K562 (cell line): ENCODE results near the gene ACP4. TPM values are rescaled to one million over a fixed set of nuclear protein-coding genes. Genes with fewer than 3 reads are reported as not detected.

Source experiments
- E2F3 ChIP-seq: fragments of 250-450 bp; sonication (Bioruptor Pico); IDR thresholded peaks from 2 replicates; pipeline ENCODE4 v1.4.0; 2020; ENCODE audit warnings: mild to moderate bottlenecking
- ELF2 ChIP-seq: fragments of 250-450 bp; sonication (Bioruptor Pico); IDR thresholded peaks from 2 replicates; pipeline ENCODE4 v1.5.0; 2021; ENCODE audit warnings: mild to moderate bottlenecking
- ELF4 ChIP-seq: fragments of 450-650 bp; formaldehyde crosslinking; IDR thresholded peaks from 2 replicates; pipeline ENCODE4 v1.4.0; 2022; ENCODE audit warnings: missing genetic modification characterization
- FOXM1 ChIP-seq, 2 experiments: fragments of 450-650 bp in 1 of 2; sonication (generic) in 1 of 2; formaldehyde crosslinking in 1 of 2; IDR thresholded peaks; 2 replicates each; pipeline versions ENCODE4 v1.6.1 to v1.9.0; 2017 to 2022; ENCODE audit warnings: low read depth in 2 of 2, mild to moderate bottlenecking in 2 of 2, missing genetic modification reagents in 1 of 2, moderate library complexity in 1 of 2
- HDGF ChIP-seq: fragments of 450-650 bp; IDR thresholded peaks from 2 replicates; pipeline ENCODE4 v1.6.1; 2016
- KLF1 ChIP-seq: fragments of 450-650 bp; IDR thresholded peaks from 2 replicates; pipeline ENCODE4 v1.6.1; 2016; ENCODE audit warnings: missing genetic modification characterization, missing compliant biosample characterization
- NFE2 ChIP-seq: IDR thresholded peaks from 2 replicates; pipeline ENCODE4 v1.6.1; 2014; ENCODE audit warnings: antibody characterized with exemption, low read depth
- NR4A1 ChIP-seq, 2 experiments: fragments of 250-450 bp in 1 of 2; fragments of 450-650 bp in 1 of 2; sonication (Bioruptor Pico) in 1 of 2; IDR thresholded peaks; 2 replicates each; pipeline versions ENCODE4 v1.4.0 to v1.6.1; 2016 to 2020; ENCODE audit warnings: mild to moderate bottlenecking in 2 of 2, missing compliant biosample characterization in 1 of 2, missing genetic modification characterization in 1 of 2, moderate library complexity in 1 of 2
- RB1 ChIP-seq: fragments of 450-650 bp; IDR thresholded peaks from 2 replicates; pipeline ENCODE4 v1.6.1; 2017; ENCODE audit warnings: low read depth, mild to moderate bottlenecking
- SAP30 ChIP-seq: fragments of 200-600 bp; sonication (generic); IDR thresholded peaks from 2 replicates; pipeline ENCODE4 v1.6.1; 2012; ENCODE audit warnings: borderline replicate concordance, low read depth, mild to moderate bottlenecking, moderate library complexity, low read length, control low read depth, inconsistent platforms; ENCODE audit not compliant: insufficient read depth, poor library complexity, severe bottlenecking
- SMAD3 ChIP-seq: fragments of 450-650 bp; formaldehyde crosslinking; conservative IDR thresholded peaks from 2 replicates; pipeline ENCODE4 v1.4.0; 2020; ENCODE audit warnings: mild to moderate bottlenecking
- STAT5B ChIP-seq: fragments of 250-450 bp; sonication (Bioruptor Pico); IDR thresholded peaks from 2 replicates; pipeline ENCODE4 v1.8.0; 2021; ENCODE audit warnings: mild to moderate bottlenecking, inconsistent platforms
- WHSC1 ChIP-seq: IDR thresholded peaks from one replicate; pipeline ENCODE4 v1.6.1; 2012; ENCODE audit warnings: low read length, control low read depth, inconsistent platforms
- ZKSCAN1 ChIP-seq: fragments of 150-350 bp; IDR thresholded peaks from 2 replicates; pipeline ENCODE4 v1.6.1; 2016; ENCODE audit warnings: low read depth, low read length
- ZNF24 ChIP-seq: fragments of 450-650 bp; IDR thresholded peaks from 2 replicates; pipeline ENCODE4 v1.6.1; 2016
- polyA plus RNA-seq, 8 experiments: library from polyadenylated mRNA; depleted of rRNA in 4 of 8; stranded (reverse) in 5 of 8; unstranded in 3 of 8; fragments of >200 nt; fragmentation: Nextera tagmentation in 2 of 8; fragmentation: Illumina TruSeq in 1 of 8; extraction: Ambion mirVana in 2 of 8; extraction: Trizol in 1 of 8; gene quantifications; 2 replicates each; pipeline versions ENCODE4 v1.2.1 to v1.2.3, GENCODE V29; 2011 to 2014; ENCODE audit warnings: inconsistent platforms in 1 of 8, missing spikeins in 1 of 8
- total RNA-seq, 7 experiments: library from RNA; depleted of rRNA in 6 of 7; stranded (reverse); fragments of >200 nt in 6 of 7; fragmentation: Illumina TruSeq in 2 of 7; extraction: Trizol in 2 of 7; gene quantifications; 2 replicates each; pipeline versions ENCODE4 v1.2.1 to v1.2.3, GENCODE V29; 2011 to 2021; ENCODE audit warnings: low replicate concordance in 1 of 7
- TF ChIP-seq, protein P1 (sequence below): fragments of 250-450 bp; sonication (Bioruptor Pico); IDR thresholded peaks from 2 replicates; pipeline ENCODE4 v1.9.0; 2021; ENCODE audit warnings: mild to moderate bottlenecking, inconsistent platforms
- TF ChIP-seq, protein P2 (sequence below): sonication (generic); formaldehyde crosslinking; IDR thresholded peaks from 2 replicates; pipeline ENCODE4 v1.8.0; 2022; ENCODE audit warnings: mild to moderate bottlenecking, missing genetic modification reagents
- TF ChIP-seq, protein P3 (sequence below): fragments of 250-450 bp; sonication (Bioruptor Pico); IDR thresholded peaks from 2 replicates; pipeline ENCODE4 v1.5.0; 2021
- TF ChIP-seq, protein P4 (sequence below): sonication (generic); formaldehyde crosslinking; IDR thresholded peaks from 2 replicates; pipeline ENCODE4 v1.9.0; 2022; ENCODE audit warnings: mild to moderate bottlenecking, missing genetic modification reagents
- TF ChIP-seq, protein P5 (sequence below): fragments of 250-450 bp; sonication (Bioruptor Pico); IDR thresholded peaks from 2 replicates; pipeline ENCODE4 v1.4.0; 2020; ENCODE audit warnings: mild to moderate bottlenecking, moderate library complexity

ACP4 gene
- total and polyA plus RNA-seq, 9 of the 15 experiments (the other 6 are each of a cell fraction or from before 2014, with no cell fraction given): not detected

DNA sequence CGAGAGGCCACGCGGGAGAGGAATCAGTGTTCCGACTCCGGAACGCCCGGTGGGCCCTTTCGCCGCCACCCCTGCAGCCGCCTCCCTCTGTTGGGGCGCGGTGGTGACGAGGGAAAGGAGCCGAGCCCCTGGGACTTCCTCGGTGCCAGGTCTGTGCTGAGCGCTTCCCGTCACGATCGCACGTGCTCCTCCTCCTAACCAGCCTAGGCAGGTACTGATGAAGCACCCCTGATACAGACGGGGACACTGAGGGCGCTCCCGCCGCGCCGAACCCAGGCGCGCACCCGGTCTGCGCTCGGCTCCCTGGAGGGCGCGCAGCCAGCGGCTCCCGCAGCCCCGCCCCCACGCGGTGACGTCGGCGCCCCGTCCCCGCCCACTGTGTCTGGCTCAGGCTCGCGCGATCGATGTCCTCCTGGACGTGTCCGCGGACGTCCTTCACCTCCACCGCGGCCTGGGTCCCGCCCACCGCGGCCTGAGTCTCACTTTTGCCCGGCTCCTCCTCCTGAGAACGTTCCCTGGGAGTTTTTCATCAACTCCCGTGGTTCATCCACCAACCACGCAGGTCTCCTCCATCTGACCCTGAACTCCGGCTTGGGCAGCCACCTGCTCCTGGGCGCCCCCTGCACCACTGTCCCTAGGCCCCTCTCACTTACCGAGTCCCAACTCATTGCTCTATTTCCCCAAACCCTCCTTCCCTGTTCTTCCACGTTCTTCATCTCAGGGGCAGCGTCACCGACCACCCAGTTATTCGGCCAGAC is 45.7 kb downstream of the ACP4 start (continued):
- TF ChIP-seq, protein P1, sequence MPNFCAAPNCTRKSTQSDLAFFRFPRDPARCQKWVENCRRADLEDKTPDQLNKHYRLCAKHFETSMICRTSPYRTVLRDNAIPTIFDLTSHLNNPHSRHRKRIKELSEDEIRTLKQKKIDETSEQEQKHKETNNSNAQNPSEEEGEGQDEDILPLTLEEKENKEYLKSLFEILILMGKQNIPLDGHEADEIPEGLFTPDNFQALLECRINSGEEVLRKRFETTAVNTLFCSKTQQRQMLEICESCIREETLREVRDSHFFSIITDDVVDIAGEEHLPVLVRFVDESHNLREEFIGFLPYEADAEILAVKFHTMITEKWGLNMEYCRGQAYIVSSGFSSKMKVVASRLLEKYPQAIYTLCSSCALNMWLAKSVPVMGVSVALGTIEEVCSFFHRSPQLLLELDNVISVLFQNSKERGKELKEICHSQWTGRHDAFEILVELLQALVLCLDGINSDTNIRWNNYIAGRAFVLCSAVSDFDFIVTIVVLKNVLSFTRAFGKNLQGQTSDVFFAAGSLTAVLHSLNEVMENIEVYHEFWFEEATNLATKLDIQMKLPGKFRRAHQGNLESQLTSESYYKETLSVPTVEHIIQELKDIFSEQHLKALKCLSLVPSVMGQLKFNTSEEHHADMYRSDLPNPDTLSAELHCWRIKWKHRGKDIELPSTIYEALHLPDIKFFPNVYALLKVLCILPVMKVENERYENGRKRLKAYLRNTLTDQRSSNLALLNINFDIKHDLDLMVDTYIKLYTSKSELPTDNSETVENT (CRISPR knock-in tag): peak; percentile 25; the same call in 1 of the 2 replicates
- TF ChIP-seq HDGF (0 out of 2 replicates have a peak, but pooled peaks have one; percentile 45), FOXM1 (IDR thresholded peaks at IDR 0.05; ENCODE audit: low read depth) (no peak), FOXM1 (CRISPR knock-in tag; IDR thresholded peaks at IDR 0.05; ENCODE audit: low read depth) (0 out of 2 replicates have a peak, but pooled peaks have one; percentile 64), NR4A1 (CRISPR knock-in tag; IDR thresholded peaks at IDR 0.05) (0 out of 2 replicates have a peak, but pooled peaks have one; percentile 49), NR4A1 (tag; IDR thresholded peaks at IDR 0.05) (no peak), ZNF24 (no peak), RB1 (peak; percentile 78; the same call in 1 of the 2 replicates), ELF4 (CRISPR knock-in tag) (no peak), SAP30 (peak; percentile 29), KLF1 (tag) (no peak), NFE2 (no peak), STAT5B (CRISPR knock-in tag) (no peak), WHSC1 (no peak), ZKSCAN1 (no peak), E2F3 (CRISPR knock-in tag) (0 out of 2 replicates have a peak, but pooled peaks have one; percentile 58), SMAD3 (CRISPR knock-in tag) (no peak), ELF2 (CRISPR knock-in tag) (no peak)
- TF ChIP-seq, protein P2, sequence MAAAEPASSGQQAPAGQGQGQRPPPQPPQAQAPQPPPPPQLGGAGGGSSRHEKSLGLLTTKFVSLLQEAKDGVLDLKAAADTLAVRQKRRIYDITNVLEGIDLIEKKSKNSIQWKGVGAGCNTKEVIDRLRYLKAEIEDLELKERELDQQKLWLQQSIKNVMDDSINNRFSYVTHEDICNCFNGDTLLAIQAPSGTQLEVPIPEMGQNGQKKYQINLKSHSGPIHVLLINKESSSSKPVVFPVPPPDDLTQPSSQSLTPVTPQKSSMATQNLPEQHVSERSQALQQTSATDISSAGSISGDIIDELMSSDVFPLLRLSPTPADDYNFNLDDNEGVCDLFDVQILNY (CRISPR knock-in tag): no peak
- TF ChIP-seq, protein P3, sequence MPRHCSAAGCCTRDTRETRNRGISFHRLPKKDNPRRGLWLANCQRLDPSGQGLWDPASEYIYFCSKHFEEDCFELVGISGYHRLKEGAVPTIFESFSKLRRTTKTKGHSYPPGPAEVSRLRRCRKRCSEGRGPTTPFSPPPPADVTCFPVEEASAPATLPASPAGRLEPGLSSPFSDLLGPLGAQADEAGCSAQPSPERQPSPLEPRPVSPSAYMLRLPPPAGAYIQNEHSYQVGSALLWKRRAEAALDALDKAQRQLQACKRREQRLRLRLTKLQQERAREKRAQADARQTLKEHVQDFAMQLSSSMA: 0 out of 2 replicates have a peak, but pooled peaks have one; percentile 51
- TF ChIP-seq, protein P4, sequence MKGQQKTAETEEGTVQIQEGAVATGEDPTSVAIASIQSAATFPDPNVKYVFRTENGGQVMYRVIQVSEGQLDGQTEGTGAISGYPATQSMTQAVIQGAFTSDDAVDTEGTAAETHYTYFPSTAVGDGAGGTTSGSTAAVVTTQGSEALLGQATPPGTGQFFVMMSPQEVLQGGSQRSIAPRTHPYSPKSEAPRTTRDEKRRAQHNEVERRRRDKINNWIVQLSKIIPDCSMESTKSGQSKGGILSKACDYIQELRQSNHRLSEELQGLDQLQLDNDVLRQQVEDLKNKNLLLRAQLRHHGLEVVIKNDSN (CRISPR knock-in tag): no peak
- TF ChIP-seq, protein P5, sequence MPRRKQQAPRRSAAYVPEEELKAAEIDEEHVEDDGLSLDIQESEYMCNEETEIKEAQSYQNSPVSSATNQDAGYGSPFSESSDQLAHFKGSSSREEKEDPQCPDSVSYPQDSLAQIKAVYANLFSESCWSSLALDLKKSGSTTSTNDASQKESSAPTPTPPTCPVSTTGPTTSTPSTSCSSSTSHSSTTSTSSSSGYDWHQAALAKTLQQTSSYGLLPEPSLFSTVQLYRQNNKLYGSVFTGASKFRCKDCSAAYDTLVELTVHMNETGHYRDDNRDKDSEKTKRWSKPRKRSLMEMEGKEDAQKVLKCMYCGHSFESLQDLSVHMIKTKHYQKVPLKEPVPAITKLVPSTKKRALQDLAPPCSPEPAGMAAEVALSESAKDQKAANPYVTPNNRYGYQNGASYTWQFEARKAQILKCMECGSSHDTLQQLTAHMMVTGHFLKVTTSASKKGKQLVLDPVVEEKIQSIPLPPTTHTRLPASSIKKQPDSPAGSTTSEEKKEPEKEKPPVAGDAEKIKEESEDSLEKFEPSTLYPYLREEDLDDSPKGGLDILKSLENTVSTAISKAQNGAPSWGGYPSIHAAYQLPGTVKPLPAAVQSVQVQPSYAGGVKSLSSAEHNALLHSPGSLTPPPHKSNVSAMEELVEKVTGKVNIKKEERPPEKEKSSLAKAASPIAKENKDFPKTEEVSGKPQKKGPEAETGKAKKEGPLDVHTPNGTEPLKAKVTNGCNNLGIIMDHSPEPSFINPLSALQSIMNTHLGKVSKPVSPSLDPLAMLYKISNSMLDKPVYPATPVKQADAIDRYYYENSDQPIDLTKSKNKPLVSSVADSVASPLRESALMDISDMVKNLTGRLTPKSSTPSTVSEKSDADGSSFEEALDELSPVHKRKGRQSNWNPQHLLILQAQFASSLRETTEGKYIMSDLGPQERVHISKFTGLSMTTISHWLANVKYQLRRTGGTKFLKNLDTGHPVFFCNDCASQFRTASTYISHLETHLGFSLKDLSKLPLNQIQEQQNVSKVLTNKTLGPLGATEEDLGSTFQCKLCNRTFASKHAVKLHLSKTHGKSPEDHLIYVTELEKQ (CRISPR knock-in tag): no peak
